NT2/D1 (cell line): ENCODE results near the gene TTC17.

Experiments used
- SUZ12 ChIP-seq: IDR thresholded peaks from 2 replicates; pipeline ENCODE4 v1.6.1; 2011; ENCODE audit not compliant: insufficient read length, insufficient read depth; ENCODE audit errors: extremely low read depth
- YY1 ChIP-seq: IDR thresholded peaks from 2 replicates; pipeline ENCODE4 v1.6.1; 2011; ENCODE audit not compliant: insufficient read length, insufficient read depth
- ZNF274 ChIP-seq: IDR thresholded peaks from 2 replicates; pipeline ENCODE4 v1.6.1; 2011; ENCODE audit warnings: mild to moderate bottlenecking, low read depth, low read length

DNA sequence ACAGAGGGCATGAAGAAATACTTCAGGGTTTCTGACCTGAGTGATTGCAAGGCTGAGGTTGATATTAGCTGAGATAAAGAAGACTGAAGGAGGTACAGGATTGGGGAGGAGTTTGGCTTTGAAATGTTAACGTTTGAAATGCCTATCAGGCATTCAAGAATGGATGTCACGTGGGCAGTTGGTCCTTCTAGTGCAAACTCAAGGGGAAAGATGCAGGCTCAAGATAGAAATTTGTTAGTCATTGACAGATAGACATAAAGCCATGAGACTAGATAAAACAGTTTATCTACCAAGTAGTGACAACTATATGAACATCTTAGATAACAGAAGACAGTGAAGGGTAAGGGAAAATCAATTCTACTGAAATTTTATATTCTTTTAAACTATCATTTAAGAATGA lies 23.1 kb downstream of the TTC17 start:
- TF ChIP-seq SUZ12: no peak
- no peak for TF ChIP-seq ZNF274
- TF ChIP-seq YY1: no peak
